GM12875 (cell line): Measurements from ENCODE around the gene OGFOD2.

Experiments
- H3K4me3 ChIP-seq: one replicate; pipeline ENCODE4 v1.5.1; 2011; ENCODE audit warnings: low read depth, low read length, control low read depth
- TF ChIP-seq, protein P1 (sequence below): IDR thresholded peaks from 2 replicates; pipeline ENCODE4 v1.5.1; 2011; ENCODE audit warnings: low read depth, mild to moderate bottlenecking, control low read depth, inconsistent platforms, low read length, moderate library complexity, borderline replicate concordance; ENCODE audit not compliant: insufficient read depth

The OGFOD2 gene

DNA sequence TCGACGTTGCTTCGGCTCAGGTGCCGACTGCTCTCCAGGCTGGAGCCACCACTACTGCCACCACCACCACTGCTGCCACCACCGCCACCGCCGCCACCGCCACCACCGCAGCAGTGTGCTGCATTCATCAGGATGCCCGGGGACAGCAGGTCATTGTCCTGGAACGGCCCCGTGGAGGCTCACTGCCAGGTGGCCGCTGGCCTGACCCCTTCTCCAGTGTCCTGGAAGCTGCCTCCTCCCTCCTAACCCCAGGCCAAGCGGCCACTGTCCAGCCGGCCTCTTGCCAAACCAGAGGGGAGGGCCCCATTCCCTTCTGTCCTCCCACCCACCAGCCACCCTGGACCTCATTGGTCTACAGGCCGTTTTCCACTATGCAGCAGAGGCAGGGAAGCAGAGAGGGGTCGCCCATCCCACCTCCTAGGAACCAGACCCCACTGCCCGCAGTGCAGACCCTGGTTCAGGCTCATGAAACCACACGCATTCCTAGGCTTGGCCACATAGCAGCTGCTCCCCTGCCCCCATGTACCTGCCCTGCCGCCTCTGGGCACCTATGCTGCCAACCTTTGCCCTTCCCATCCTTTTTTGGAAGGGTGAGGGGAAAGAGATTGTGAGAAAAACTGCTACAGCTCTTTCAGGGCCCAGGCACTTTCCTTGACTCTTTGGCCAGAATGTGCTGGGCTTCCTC is 20.6 kb downstream of the OGFOD2 start:
- no peak overlapping the region for H3K4me3 ChIP-seq
- TF ChIP-seq, protein P1, sequence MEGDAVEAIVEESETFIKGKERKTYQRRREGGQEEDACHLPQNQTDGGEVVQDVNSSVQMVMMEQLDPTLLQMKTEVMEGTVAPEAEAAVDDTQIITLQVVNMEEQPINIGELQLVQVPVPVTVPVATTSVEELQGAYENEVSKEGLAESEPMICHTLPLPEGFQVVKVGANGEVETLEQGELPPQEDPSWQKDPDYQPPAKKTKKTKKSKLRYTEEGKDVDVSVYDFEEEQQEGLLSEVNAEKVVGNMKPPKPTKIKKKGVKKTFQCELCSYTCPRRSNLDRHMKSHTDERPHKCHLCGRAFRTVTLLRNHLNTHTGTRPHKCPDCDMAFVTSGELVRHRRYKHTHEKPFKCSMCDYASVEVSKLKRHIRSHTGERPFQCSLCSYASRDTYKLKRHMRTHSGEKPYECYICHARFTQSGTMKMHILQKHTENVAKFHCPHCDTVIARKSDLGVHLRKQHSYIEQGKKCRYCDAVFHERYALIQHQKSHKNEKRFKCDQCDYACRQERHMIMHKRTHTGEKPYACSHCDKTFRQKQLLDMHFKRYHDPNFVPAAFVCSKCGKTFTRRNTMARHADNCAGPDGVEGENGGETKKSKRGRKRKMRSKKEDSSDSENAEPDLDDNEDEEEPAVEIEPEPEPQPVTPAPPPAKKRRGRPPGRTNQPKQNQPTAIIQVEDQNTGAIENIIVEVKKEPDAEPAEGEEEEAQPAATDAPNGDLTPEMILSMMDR: no peak

DNA sequence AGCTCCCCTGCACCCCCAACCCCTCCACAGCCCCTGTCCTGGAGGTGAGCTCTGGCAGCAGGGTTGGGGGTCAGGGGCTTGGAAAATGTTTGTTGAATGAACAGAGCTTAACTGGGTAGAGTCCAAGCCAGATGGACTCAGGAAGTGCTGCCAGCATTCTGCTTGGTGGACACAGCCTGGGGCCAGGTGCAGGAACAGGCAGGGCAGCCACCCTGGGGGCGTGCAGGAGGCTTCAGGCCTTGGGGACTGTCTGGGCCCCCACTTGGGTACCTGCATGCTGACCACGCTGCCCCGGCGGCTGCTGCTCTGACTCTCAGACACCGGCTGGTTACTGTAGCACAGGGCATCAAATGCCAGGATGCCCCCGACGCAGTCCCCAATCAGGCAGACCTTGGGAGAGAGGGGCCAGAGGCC is 21.2 kb downstream of the OGFOD2 start:
- TF ChIP-seq, protein P1: no peak

DNA sequence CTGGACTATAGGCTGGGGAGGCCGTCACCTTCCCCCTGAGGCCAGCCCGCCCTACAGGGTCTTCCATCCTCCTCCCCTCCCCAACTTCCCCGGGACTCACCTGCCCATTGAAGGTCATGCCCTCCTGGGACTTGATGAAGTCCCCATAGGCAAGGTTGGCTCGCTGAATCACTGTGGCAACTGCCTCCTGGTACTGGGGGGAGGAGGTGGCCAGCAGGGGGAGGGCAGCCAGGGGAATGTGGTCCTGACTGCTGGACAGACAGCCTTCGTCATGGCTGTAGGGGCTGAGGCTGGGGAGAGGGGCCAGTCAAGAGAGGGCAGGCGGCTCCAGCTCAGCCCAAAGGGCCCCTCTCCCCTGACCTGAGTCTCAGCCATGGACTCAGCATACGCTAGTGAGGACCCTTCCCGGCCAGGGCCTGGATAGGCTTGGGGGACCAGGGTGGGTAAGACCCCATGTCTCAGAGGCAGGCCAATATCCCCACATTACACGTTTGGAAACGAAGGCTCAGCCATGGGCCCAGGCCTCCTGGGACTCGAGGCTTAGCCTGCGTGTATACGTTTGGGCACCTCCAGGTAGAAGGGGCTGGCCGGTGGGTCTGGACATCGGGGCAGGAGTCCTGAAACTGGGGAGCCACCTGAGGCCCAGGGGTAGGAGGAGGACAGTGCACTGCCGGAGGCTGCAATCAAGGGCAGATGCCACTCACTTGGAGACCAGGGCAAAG is 21.7 kb downstream of the OGFOD2 start:
- TF ChIP-seq, protein P1: no peak
- no peak overlapping the region for H3K4me3 ChIP-seq

More for the DNA sequence above, 21.2 kb downstream of the OGFOD2 start:
- H3K4me3 ChIP-seq: no peak overlapping the region

DNA sequence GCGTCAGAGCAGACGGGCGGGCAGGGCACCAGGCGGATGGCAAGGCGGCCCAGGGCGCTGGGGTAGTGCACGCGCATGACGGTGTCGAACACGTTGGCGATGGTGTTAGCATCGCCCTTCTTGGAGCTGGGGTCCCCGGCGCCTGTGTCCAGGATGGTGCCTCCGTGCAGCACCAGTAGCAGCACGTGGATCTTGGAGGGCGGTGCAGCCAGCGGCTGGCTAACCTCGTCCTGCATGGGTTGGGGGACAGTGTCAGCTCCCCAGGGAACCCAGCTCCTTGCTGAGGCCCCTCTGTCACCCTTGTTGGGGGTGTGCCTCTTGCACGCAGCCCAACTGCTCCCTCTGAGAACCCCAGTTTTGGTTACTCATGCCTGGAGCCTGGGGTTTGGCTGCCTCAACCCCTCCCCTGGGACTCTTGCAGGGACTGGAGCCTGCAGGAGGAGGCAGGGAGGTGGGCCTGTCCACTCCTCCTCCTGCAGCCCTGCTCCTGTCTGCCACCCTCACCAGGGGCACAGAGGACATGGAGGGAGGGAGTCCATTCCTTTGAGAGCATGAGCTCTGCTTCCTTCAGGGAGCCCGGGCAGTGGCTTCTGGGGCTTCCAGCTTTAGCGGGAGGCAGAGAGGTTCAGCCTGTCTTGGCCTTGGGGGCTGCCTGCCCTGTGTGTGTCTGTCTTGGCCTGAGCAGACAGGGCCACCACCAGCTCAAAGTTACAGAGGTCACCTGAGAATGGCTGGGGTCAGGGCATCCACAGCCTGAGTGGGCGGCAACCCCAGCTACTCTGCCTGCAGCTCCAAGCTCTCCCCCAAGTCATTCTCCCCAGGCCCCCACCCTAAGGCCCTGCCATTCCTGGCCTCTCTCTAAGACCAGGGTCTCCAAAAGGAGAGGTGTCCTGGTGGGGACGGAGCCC is 22.6 kb downstream of the OGFOD2 start:
- TF ChIP-seq, protein P1: no peak
- H3K4me3 ChIP-seq: no peak overlapping the region

DNA sequence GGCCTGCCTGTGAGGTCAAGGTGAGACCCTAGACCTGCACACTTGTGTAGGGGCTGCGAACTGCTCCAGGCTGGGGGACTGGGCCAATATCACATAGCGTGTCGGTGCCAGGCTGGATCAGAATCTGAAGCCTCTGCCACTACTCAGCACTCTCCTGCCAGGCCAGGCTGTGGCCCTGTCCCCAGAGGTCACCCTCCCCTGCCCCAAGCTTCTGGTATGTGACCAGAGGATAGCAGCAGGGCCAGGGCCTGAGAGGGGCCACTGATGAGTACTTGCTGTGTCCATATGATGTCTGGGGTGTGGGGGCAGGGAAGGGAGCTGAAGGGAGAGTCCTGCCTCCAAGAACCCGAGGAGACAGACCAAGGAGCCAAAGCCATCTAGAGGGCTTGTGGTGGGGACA is 23.3 kb downstream of the OGFOD2 start:
- TF ChIP-seq, protein P1: no peak
- H3K4me3 ChIP-seq: no peak overlapping the region

DNA sequence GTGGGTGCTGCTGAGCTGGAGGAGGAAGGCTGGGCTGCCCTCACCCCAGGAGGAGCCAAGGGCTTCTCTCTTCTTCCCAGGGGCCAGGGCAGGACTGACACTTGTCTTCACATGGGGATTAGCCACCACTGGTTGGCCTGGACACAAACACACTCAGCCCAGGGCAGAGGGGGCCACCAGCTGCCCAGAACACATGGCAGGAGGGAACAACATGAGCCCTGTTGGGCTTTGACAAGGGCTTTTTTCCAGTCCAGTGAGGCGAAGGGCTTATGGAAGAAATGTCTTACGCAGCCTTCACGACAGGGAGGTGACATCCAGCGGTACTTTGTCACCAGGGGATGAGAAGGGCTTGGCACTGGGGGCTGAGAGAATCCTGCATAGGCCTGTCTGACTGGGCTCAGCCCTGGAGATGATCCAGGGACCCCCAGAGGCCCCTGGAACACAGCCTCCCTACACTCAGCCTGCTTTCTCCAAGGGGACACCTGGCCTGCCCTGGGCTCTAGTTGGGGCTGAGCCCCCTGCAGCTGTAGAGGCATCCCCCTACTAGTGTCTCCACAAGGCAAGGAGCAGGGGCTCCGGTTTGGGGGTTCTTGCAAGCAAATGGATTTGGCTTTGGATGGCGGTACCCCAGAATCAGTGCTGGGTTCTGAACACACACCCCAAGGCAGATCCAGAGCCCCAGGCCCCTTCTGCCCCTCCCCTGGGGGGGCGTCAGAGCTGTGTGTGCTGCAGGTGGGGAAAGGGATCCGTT is 24.3 kb downstream of the OGFOD2 start:
- H3K4me3 ChIP-seq: no peak overlapping the region
- TF ChIP-seq, protein P1: no peak
